Testis (tissue), 5 donors: Measurements from ENCODE around the gene TPST1. TPM values are rescaled to one million over a fixed set of nuclear protein-coding genes. Genes with fewer than 3 reads are reported as not detected.
"Not testable (repeated sequence)": the region's sequence is repeated elsewhere in the genome, so short reads cannot be mapped to it uniquely, and the experiment has no call there.

Source experiments
- DNase-seq: peaks from one replicate; pipeline ENCODE4 v3.0.0-alpha.2; 2019
- H3K27ac ChIP-seq, 2 donors: fragments of 200-600 bp; sonication (generic); one replicate each; pipeline ENCODE4 v1.5.1; 2019
- H3K27me3 ChIP-seq: fragments of 200-600 bp; sonication (generic); one replicate; pipeline ENCODE4 v1.5.1; 2019
- H3K36me3 ChIP-seq: fragments of 200-600 bp; sonication (generic); one replicate; pipeline ENCODE4 v1.5.1; 2017; ENCODE audit warnings: low read depth; ENCODE audit errors: missing control alignments
- H3K4me1 ChIP-seq: fragments of 200-600 bp; sonication (generic); one replicate; pipeline ENCODE4 v1.5.1; 2019
- H3K4me3 ChIP-seq, 2 donors: fragments of 200-600 bp; sonication (generic); one replicate each; pipeline ENCODE4 v1.5.1; 2017 to 2019
- H3K9me3 ChIP-seq: fragments of 200-600 bp; sonication (generic); one replicate; pipeline ENCODE4 v1.5.1; 2017
- POLR2A ChIP-seq: fragments of 450-650 bp; IDR thresholded peaks from one replicate; pipeline ENCODE4 v1.6.1; 2017; ENCODE audit warnings: antibody characterized with exemption, mild to moderate bottlenecking, moderate library complexity
- WGBS, 2 donors: methylation state at CpG; one replicate each; pipeline ENCODE4 v1.1.5; 2018; 5-methylcytosine and 5-hydroxymethylcytosine counted together
- intact Hi-C: fragments of 100-400 bp; cut with DNase I; formaldehyde crosslinking; loops from one replicate; pipeline ENCODE4 v1.15.1; 2023; ENCODE audit warnings: low total_unique reads
- long read RNA-seq, 2 donors: transcript quantifications; one replicate each; lab custom pipeline, GENCODE V29; 2026
- polyA plus RNA-seq: library from polyadenylated mRNA; stranded (reverse); fragments of 350-450 nt; fragmentation: Illumina TruSeq; extraction: RNeasy Lipid Tissue Mini Kit (QIAGEN cat#74804); gene quantifications from one replicate; pipeline ENCODE4 v1.2.3, GENCODE V29; 2014; ENCODE audit warnings: low read depth, low replicate concordance; ENCODE audit not compliant: insufficient read depth
- total RNA-seq, 2 donors: library from RNA; depleted of rRNA; stranded (reverse); fragments of >200 nt; gene quantifications; one replicate each; pipeline ENCODE4 v1.2.3, GENCODE V29; 2016
- TF ChIP-seq, protein P1 (sequence below), 3 experiments: fragments of 450-650 bp in 2 of 3; fragments of 200-600 bp in 1 of 3; sonication (generic) in 1 of 3; IDR thresholded peaks; one replicate each; pipeline ENCODE4 v1.5.1; 2016 to 2019; ENCODE audit warnings: antibody characterized with exemption in 3 of 3, mild to moderate bottlenecking in 2 of 3, moderate library complexity in 1 of 3

Gene TPST1
- total RNA-seq, result 10 to 100 TPM; 34.7 to 40.7 TPM
- 55.7 TPM for polyA plus RNA-seq
- long read RNA-seq, donor 1, transcript TPST1-201 (6 exons, 2,116 nt), result major isoform, 6 of 33 reads
- long read RNA-seq, donor 1, partial matches to known transcripts, result 27 of 33 reads
- long read RNA-seq, donor 1, other reads (novel, unspliced or antisense), result 0 of 33 reads
- long read RNA-seq, donor 2, transcript TPST1-201 (6 exons, 2,116 nt), result major isoform, 5 of 11 reads
- long read RNA-seq, donor 2, partial matches to known transcripts, result 6 of 11 reads
- long read RNA-seq, donor 2, other reads (novel, unspliced or antisense), result 0 of 11 reads

DNA sequence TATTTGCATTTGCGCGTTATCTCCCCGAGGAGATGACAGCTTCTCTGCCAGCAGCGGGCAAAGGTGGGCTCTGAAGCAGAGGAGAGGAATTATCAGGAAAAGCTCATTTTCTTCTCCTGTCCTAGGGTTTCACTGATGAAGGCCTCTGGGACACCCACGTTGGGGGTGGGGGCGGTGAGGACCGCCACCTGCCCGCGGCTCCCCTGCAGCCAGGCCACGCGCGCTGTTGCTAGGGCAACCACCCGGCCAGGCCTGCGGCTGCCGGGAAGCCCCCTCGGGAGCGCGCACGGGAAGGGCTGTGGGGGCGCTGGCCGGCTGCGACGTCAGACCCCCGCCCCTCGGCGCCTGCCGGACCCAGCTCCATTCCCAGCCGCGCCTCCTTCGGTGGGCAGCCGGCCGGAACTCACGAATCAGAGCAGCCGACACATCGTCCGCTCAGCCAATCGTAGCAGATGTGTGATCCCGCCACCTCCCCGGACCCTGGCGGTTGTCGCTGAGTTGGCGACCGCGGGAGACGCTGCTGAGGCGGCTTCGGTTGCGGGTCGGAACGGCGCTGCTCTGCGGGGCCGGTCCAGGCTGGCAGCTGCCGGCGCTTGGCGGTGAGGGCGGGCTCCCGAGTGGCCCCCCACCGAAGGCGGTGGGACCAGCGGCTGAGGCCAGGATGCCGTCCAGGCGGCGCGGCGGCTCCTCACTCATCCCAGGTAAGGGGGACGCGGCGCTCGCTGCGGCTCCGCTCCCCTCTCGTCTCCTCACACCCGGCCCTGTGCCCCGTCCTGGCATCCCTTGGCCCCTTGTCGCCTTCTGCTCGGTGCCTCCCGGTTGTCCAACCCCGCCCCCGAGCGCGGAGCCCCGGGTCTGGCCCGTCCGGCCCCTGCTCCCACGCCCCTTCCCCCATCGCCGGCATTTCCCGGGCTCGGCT is at the start of gene TPST1:
TPST1 (plus strand) TSS at position 513 of the 919 bp plus-strand sequence. CDS start 35,092 bp downstream, outside the sequence.
- 0% methylated on average over 52 to 89 of the region's 90 CpGs for WGBS, 2 donors
- peak within 1 kb of the TSS; percentile 89 to 96 for H3K4me3 ChIP-seq
- TF ChIP-seq, protein P1, sequence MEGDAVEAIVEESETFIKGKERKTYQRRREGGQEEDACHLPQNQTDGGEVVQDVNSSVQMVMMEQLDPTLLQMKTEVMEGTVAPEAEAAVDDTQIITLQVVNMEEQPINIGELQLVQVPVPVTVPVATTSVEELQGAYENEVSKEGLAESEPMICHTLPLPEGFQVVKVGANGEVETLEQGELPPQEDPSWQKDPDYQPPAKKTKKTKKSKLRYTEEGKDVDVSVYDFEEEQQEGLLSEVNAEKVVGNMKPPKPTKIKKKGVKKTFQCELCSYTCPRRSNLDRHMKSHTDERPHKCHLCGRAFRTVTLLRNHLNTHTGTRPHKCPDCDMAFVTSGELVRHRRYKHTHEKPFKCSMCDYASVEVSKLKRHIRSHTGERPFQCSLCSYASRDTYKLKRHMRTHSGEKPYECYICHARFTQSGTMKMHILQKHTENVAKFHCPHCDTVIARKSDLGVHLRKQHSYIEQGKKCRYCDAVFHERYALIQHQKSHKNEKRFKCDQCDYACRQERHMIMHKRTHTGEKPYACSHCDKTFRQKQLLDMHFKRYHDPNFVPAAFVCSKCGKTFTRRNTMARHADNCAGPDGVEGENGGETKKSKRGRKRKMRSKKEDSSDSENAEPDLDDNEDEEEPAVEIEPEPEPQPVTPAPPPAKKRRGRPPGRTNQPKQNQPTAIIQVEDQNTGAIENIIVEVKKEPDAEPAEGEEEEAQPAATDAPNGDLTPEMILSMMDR (IDR thresholded peaks at IDR 0.05), result peak; percentile 45 to 71 (median 70)
- no peak for TF ChIP-seq POLR2A
- H3K36me3 ChIP-seq, result no peaks in the 10 kb centered on the region
- DNase-seq, result peak; percentile 94
- H3K27me3 ChIP-seq, result no peaks in the 10 kb centered on the region
- H3K4me1 ChIP-seq, result peaks cover 4% of the 10 kb centered on the region
- intact Hi-C loops, result no loop called here
- no peaks in the 10 kb centered on the region for H3K9me3 ChIP-seq
- H3K27ac ChIP-seq, result peak within 1 kb of the TSS; percentile 71 to 87

DNA sequence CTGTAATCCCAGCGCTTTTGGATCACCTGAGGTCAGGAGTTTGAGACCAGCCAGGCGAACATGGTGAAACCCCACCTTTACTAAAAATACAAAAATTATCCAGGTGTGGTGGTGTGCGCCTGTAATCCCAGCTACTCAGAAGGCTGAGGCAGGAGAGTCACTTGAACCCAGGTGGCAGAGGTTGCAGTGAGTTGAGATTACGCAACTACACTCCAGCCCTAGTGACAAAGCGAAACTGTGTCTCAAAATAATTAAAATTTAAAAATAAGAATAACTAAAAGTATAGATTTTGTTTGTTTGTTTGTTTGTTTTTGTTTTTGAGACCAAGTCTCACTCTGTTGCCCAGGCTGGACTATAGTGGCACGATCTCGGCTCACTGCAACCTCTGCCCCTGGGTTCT is 49.1 kb upstream of the TPST1 start:
- H3K27me3 ChIP-seq, DNase-seq, H3K27ac ChIP-seq, intact Hi-C loops, H3K4me3 ChIP-seq, H3K9me3 ChIP-seq, H3K36me3 ChIP-seq: not testable (repeated sequence)
- peaks cover 21% of the 10 kb centered on the region for H3K4me1 ChIP-seq
- WGBS, 2 donors, result 95 to 98% methylated on average over 7 of the region's 7 CpGs

DNA sequence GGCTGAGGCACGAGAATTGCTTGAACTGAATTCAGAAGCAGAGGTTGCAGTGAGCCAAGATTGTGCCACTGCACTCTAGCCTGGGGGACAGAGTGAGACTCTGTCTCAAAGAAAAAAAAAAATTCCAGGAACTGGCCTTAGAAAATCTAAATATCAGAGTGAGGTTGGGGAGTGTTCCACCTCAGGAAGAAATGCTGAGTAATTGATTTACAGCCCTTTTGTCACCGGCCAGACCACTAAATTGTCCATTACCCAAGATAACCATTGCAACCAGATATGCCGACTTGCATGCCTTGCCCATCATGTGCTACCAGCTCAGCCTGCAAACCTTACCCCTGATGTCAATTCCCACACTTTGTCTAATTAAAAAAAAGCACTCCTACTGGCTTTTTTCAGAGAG is 48.1 kb upstream of the TPST1 start:
- no peaks in the 10 kb centered on the region for H3K36me3 ChIP-seq
- WGBS, 2 donors, result 82 to 85% methylated on average over 3 of the region's 3 CpGs
- TF ChIP-seq POLR2A, result no peak
- TF ChIP-seq, protein P1 (IDR thresholded peaks at IDR 0.05), result no peak

DNA sequence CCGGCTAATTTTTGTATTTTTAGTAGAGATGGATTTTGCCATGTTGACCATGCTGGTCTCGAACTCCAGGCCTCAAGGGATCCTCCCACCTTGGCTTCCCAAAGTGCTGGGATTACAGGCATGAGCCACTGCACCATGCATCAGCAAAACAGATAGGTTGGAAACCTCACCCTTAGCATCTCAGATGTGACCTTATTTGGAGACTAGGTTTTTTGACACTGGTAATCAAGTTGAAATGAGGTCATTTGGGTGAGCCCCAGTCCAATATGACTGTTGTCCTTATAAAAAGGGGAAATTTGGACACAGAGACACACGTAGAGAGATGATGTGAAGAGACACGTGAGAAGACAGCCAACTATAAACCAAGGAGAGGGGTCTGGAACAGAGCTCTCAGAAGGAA is 42.5 kb upstream of the TPST1 start:
- H3K27ac ChIP-seq, result no peak overlapping the region
- H3K36me3 ChIP-seq, result no peaks in the 10 kb centered on the region

More for the DNA sequence above, 48.1 kb upstream of the TPST1 start:
- no peaks in the 10 kb centered on the region for H3K27me3 ChIP-seq
- intact Hi-C loops, result no loop called here
- H3K4me3 ChIP-seq, result no peak overlapping the region
- H3K9me3 ChIP-seq, result no peaks in the 10 kb centered on the region
- H3K4me1 ChIP-seq, result peaks cover 11% of the 10 kb centered on the region
- no peak for DNase-seq
- no peak overlapping the region for H3K27ac ChIP-seq

More for the DNA sequence above, 42.5 kb upstream of the TPST1 start:
- Histone ChIP-seq H3K27me3 (no peaks in the 10 kb centered on the region), H3K4me3 (no peak overlapping the region), H3K9me3 (no peaks in the 10 kb centered on the region), H3K4me1 (no peaks in the 10 kb centered on the region)
- 89 to 97% methylated on average over 4 of the region's 4 CpGs for WGBS, 2 donors
- TF ChIP-seq POLR2A, result no peak
- TF ChIP-seq, protein P1 (IDR thresholded peaks at IDR 0.05), result no peak
- intact Hi-C loops, result no loop called here
- no peak for DNase-seq
